Measurements from ENCODE around the gene BIN1.

- no peak for TF ChIP-seq CTCF (IDR thresholded peaks at IDR 0.05; ENCODE audit: low read depth, low read length)
- TF ChIP-seq EZH2phosphoT487 (IDR thresholded peaks at IDR 0.05; ENCODE audit: low read depth) = no peak
Measured at GRCh38 chr2:127004893-127005600, 101.9 kb downstream of the BIN1 start.
